ENCODE data around the gene MUSTN1.

MUSTN1 gene

DNA sequence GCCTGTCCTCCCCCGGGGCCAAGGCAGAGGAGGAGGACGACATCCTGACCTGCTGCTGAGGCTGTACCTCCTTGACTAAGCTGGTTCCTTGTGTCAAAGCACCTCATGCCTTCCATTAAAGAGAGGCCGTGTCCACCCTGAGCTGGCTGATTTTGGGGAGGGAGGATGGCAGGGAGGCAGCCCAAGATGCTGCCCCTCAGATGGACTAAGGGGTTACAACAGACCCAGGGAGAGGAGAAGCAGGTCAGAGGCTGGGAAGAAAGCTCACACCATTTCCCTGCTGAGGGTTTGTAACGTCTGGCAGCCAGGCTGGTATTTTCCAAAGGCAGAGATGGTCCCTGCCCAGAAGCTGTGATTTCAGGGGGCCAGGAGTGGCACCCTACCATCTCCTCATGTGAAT lies 42.9 kb downstream of the MUSTN1 start:
- no peak for DNase-seq (ENCODE audit: low spot score)
- TF ChIP-seq, protein P1, sequence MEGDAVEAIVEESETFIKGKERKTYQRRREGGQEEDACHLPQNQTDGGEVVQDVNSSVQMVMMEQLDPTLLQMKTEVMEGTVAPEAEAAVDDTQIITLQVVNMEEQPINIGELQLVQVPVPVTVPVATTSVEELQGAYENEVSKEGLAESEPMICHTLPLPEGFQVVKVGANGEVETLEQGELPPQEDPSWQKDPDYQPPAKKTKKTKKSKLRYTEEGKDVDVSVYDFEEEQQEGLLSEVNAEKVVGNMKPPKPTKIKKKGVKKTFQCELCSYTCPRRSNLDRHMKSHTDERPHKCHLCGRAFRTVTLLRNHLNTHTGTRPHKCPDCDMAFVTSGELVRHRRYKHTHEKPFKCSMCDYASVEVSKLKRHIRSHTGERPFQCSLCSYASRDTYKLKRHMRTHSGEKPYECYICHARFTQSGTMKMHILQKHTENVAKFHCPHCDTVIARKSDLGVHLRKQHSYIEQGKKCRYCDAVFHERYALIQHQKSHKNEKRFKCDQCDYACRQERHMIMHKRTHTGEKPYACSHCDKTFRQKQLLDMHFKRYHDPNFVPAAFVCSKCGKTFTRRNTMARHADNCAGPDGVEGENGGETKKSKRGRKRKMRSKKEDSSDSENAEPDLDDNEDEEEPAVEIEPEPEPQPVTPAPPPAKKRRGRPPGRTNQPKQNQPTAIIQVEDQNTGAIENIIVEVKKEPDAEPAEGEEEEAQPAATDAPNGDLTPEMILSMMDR (IDR thresholded peaks at IDR 0.05; ENCODE audit: extremely low read depth, missing control alignments), result no peak

DNA sequence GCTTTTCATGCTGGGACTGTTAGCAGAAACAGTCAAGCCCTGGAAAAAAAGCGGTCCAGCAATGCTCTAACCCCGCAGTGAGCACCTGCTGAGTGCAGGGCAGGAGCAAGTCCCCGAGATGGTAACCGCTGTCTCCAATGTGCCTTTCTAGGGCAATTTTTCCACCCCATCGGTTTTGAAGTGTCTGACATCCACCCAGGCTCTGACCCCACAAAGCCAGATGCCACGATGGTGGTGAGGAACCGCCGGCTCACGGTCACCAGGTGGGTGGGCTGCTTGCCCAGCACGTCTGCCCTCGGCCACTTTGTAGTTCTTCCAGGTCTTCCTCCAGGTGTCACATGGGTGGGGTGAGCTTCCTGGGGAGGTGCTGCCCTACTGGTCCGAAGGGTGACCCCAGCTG lies 43.5 kb downstream of the MUSTN1 start:
- no peak for DNase-seq (ENCODE audit: low spot score)
- TF ChIP-seq, protein P1 (IDR thresholded peaks at IDR 0.05; ENCODE audit: extremely low read depth, missing control alignments), result no peak

DNA sequence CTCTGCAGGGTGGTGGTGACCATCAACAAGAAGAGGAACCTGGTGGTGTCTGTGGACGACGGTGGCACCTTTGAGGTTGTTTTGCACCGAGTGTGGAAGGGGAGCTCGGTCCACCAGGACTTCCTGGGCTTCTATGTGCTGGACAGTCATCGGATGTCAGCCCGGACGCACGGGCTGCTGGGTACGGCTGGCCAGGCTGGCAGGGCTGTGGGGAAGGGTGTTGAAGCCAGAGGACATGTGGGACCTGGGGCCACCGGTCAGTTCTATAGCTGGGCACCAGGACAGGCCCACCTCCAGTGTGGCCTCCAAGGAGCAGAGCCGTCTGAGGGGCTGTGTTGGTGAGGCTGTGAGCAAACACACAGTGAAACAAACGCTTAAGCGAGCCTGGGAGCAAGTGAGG lies 44.1 kb downstream of the MUSTN1 start:
- no peak for DNase-seq (ENCODE audit: low spot score)
- TF ChIP-seq, protein P1 (IDR thresholded peaks at IDR 0.05; ENCODE audit: extremely low read depth, missing control alignments), result no peak

DNA sequence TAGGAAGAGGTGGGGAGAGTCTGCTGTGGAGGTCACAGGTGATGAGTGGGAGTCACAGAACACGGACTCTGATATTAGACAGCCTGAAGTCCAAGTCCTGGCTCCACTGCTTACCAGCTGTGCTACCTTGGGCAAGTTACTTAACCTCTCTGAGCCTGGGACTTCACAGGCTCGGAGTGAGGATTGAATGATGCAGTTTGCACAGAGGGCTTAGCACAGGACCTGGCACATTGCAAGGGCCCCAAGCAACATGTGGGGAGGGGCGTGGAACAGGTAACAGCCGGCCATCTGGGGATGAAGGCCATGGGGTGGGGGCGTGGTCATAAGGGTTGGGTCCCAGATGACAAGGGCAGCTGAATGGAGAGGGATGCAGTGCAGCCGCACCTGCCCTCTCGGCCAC lies 44.5 kb downstream of the MUSTN1 start:
- no peak for DNase-seq (ENCODE audit: low spot score)
- TF ChIP-seq, protein P1 (IDR thresholded peaks at IDR 0.05; ENCODE audit: extremely low read depth, missing control alignments), result no peak

DNA sequence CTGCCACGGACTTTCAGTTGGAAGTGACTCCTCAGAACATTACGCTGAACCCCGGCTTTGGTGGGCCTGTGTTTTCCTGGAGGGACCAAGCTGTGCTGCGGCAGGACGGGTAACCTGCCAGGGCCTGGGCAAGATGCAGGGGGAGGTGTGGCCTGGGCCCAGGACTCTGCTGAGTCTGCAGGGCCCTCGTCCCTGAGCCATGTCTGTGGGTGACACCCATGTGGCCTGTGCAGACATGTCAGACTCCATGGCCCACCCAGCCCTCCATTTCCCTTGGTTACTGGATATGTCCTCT lies 45.1 kb downstream of the MUSTN1 start:
- DNase-seq (ENCODE audit: low spot score), result no peak
- TF ChIP-seq, protein P1 (IDR thresholded peaks at IDR 0.05; ENCODE audit: extremely low read depth, missing control alignments), result no peak

DNA sequence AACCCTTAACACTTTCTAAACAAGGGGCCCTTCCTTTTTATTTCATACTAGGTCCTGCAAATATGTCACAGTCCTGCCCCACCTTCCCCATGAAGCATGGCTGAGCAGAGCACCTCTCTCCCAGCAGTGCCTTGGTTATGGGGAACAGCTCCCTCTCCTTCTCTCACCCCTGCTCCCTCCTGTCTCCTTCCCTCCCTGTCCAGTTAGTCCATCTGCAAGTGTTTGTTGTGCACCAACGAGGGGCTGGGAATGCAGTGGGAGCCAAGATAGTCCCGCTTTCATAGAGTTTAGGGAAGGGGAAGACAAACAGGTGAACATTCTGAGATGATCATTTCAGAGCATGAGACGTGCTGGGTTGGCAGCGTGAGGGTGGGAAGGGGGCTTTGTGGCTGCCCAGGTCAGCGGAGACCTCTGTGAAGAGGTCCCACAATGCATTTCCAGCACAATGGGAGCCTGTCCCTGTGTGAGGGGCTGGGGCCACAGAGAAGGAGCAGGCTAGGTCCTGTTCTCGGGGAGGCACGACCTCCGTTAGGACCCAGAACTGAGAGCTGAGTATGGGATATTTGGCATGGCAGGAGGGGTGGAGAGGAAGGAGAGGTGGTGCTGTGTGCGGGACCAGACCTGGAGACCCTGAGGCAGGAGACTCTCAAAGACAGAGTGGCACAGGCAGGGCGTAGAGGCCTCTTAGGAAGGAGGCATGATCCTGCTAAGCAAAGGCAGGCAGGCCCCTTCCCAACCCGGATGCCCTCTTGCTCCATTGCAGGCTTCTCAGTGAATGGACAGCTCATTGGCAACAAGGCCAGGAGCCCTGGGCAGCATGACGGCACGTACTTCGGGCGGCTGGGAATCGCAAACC lies 45.7 kb downstream of the MUSTN1 start:
- DNase-seq (ENCODE audit: low spot score), result no peak
- TF ChIP-seq, protein P1 (IDR thresholded peaks at IDR 0.05; ENCODE audit: extremely low read depth, missing control alignments), result no peak

DNA sequence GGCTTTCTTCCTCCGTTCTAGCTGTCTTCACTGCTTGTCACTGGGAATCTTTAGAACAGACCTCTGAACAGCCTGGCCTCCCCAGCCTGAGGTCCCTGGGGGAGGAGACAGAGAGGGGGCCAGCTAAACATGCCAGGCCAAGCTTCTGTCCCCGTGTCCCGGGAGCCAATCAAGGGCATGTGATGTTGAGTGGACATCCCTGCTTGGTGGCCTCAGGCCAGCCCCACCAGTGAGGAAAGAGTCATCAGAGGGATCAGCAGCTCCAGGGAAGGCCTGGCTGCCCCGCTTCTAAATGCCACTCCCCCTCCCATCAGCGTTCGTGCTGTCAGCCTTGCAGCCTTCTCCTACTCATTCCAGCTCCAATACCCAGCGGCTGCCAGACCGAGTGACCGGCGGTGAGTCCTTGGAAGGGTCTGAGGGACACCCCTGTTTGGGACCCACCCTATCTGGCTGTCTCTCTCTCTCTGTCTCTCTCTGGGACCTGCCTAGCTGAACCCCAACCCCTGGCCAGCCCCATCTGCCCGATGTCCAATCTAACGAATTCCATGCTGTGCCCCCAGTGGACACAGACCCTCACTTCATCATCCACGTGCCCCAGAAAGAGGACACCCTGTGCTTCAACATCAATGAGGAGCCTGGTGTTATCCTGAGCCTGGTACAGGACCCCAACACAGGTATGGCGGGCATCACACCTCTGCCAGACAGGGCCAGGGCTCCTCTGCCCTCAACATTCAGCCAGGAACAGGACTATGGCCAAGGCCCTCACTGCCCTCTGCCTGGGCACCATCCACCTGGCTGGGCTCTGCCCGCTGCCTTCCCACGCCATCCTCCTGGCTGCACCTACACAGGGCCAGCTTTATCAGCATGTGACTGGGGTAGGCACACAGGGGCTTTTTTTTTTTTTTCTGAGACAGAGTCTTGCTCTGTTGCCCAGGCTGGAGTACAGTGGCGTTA lies 46.9 kb downstream of the MUSTN1 start:
- DNase-seq (ENCODE audit: low spot score), result no peak
- TF ChIP-seq, protein P1 (IDR thresholded peaks at IDR 0.05; ENCODE audit: extremely low read depth, missing control alignments), result no peak
